Mesothelial cell of epicardium (in vitro differentiated cells): ENCODE measurements around the gene SLIT3. TPM values are rescaled to one million over a fixed set of nuclear protein-coding genes. Genes with fewer than 3 reads are reported as not detected.

Source experiments
- DNase-seq, 2 experiments: peaks; one replicate each; pipeline ENCODE4 v3.0.0; 2021; ENCODE audit warnings: low spot score in 2 of 2; ENCODE audit not compliant: unreplicated experiment in 2 of 2
- H3K27ac Mint-ChIP-seq: 2 replicates; pipeline ENCODE4 v1.8.0; 2021; ENCODE audit warnings: mixed read lengths
- H3K27me3 Mint-ChIP-seq: 2 replicates; pipeline ENCODE4 v1.8.0; 2021; ENCODE audit warnings: low read depth, mixed read lengths
- H3K36me3 Mint-ChIP-seq: 2 replicates; pipeline ENCODE4 v1.8.0; 2021; ENCODE audit warnings: mixed read lengths
- H3K4me1 Mint-ChIP-seq: 2 replicates; pipeline ENCODE4 v1.8.0; 2021; ENCODE audit warnings: mixed read lengths
- H3K4me3 Mint-ChIP-seq: 2 replicates; pipeline ENCODE4 v1.8.0; 2021; ENCODE audit warnings: mild to moderate bottlenecking, moderate library complexity, mixed read lengths
- H3K9me3 Mint-ChIP-seq: 2 replicates; pipeline ENCODE4 v1.8.0; 2021; ENCODE audit warnings: mixed read lengths
- CTCF ChIP-seq: fragments of 200-600 bp; sonication (generic); IDR thresholded peaks from one replicate; pipeline ENCODE4 v1.5.0; 2021; ENCODE audit warnings: antibody characterized with exemption; ENCODE audit not compliant: unreplicated experiment
- total RNA-seq: library from RNA; stranded (reverse); gene quantifications from 3 replicates; pipeline ENCODE4 v1.2.1, GENCODE V29; 2021

The SLIT3 gene
- total RNA-seq, 1 donor from 2014 or later: 65.1 TPM

GRCh38 chr5:169201597-169201996 lies 99.3 kb downstream of the SLIT3 start:
- peaks cover 5% of the 10 kb centered on the region for H3K9me3 Mint-ChIP-seq
- H3K4me1 Mint-ChIP-seq: peaks cover 6% of the 10 kb centered on the region
- no peaks in the 10 kb centered on the region for H3K27me3 Mint-ChIP-seq
- H3K36me3 Mint-ChIP-seq: peaks cover 6% of the 10 kb centered on the region
- no peak for DNase-seq
- no peak overlapping the region for H3K4me3 Mint-ChIP-seq
- no peak overlapping the region for H3K27ac Mint-ChIP-seq
- TF ChIP-seq CTCF: no peak

- H3K27me3 Mint-ChIP-seq: no peaks in the 10 kb centered on the region
- no peak for TF ChIP-seq CTCF
- H3K9me3 Mint-ChIP-seq: peaks cover 5% of the 10 kb centered on the region
- peaks cover 6% of the 10 kb centered on the region for H3K4me1 Mint-ChIP-seq
- no peak overlapping the region for H3K4me3 Mint-ChIP-seq
- peaks cover 6% of the 10 kb centered on the region for H3K36me3 Mint-ChIP-seq
- DNase-seq: no peak
- no peak overlapping the region for H3K27ac Mint-ChIP-seq
Measured at GRCh38 chr5:169200125-169200778, 100.7 kb downstream of the SLIT3 start.

- Mint-ChIP-seq H3K36me3 (peaks cover 4% of the 10 kb centered on the region), H3K9me3 (peaks cover 5% of the 10 kb centered on the region), H3K4me3 (no peak overlapping the region), H3K4me1 (no peaks in the 10 kb centered on the region), H3K27me3 (no peaks in the 10 kb centered on the region), H3K27ac (no peak overlapping the region)
- no peak for DNase-seq
- no peak for TF ChIP-seq CTCF
Measured at GRCh38 chr5:169197343-169197742, 103.6 kb downstream of the SLIT3 start.

GRCh38 chr5:169196059-169196458 lies 104.9 kb downstream of the SLIT3 start:
- Mint-ChIP-seq H3K36me3 (no peaks in the 10 kb centered on the region), H3K27ac (no peak overlapping the region), H3K4me1 (no peaks in the 10 kb centered on the region), H3K9me3 (no peaks in the 10 kb centered on the region), H3K27me3 (no peaks in the 10 kb centered on the region), H3K4me3 (no peak overlapping the region)
- DNase-seq: no peak
- TF ChIP-seq CTCF: no peak

GRCh38 chr5:169195601-169196000 lies 105.3 kb downstream of the SLIT3 start:
- Mint-ChIP-seq H3K9me3 (no peaks in the 10 kb centered on the region), H3K36me3 (no peaks in the 10 kb centered on the region), H3K27me3 (no peaks in the 10 kb centered on the region), H3K4me1 (no peaks in the 10 kb centered on the region), H3K27ac (no peak overlapping the region), H3K4me3 (no peak overlapping the region)
- TF ChIP-seq CTCF: no peak
- DNase-seq: no peak

- Mint-ChIP-seq H3K36me3 (no peaks in the 10 kb centered on the region), H3K9me3 (no peaks in the 10 kb centered on the region), H3K27ac (no peak overlapping the region), H3K27me3 (peaks cover 3% of the 10 kb centered on the region), H3K4me3 (no peak overlapping the region), H3K4me1 (no peaks in the 10 kb centered on the region)
- no peak for DNase-seq
- no peak for TF ChIP-seq CTCF
Measured at GRCh38 chr5:169192536-169192935, 108.4 kb downstream of the SLIT3 start.
